HUDEP-2 (cell line): Measurements from ENCODE around the gene ABCA7.

Experiments used
- DNase-seq, 76 experiments: peaks; one replicate each; lab custom pipeline; 2025; ENCODE audit not compliant: unreplicated experiment in 76 of 76; lab: John Stamatoyannopoulos, UW

ABCA7 gene, protein sequence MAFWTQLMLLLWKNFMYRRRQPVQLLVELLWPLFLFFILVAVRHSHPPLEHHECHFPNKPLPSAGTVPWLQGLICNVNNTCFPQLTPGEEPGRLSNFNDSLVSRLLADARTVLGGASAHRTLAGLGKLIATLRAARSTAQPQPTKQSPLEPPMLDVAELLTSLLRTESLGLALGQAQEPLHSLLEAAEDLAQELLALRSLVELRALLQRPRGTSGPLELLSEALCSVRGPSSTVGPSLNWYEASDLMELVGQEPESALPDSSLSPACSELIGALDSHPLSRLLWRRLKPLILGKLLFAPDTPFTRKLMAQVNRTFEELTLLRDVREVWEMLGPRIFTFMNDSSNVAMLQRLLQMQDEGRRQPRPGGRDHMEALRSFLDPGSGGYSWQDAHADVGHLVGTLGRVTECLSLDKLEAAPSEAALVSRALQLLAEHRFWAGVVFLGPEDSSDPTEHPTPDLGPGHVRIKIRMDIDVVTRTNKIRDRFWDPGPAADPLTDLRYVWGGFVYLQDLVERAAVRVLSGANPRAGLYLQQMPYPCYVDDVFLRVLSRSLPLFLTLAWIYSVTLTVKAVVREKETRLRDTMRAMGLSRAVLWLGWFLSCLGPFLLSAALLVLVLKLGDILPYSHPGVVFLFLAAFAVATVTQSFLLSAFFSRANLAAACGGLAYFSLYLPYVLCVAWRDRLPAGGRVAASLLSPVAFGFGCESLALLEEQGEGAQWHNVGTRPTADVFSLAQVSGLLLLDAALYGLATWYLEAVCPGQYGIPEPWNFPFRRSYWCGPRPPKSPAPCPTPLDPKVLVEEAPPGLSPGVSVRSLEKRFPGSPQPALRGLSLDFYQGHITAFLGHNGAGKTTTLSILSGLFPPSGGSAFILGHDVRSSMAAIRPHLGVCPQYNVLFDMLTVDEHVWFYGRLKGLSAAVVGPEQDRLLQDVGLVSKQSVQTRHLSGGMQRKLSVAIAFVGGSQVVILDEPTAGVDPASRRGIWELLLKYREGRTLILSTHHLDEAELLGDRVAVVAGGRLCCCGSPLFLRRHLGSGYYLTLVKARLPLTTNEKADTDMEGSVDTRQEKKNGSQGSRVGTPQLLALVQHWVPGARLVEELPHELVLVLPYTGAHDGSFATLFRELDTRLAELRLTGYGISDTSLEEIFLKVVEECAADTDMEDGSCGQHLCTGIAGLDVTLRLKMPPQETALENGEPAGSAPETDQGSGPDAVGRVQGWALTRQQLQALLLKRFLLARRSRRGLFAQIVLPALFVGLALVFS (N-terminal part only)

DNA sequence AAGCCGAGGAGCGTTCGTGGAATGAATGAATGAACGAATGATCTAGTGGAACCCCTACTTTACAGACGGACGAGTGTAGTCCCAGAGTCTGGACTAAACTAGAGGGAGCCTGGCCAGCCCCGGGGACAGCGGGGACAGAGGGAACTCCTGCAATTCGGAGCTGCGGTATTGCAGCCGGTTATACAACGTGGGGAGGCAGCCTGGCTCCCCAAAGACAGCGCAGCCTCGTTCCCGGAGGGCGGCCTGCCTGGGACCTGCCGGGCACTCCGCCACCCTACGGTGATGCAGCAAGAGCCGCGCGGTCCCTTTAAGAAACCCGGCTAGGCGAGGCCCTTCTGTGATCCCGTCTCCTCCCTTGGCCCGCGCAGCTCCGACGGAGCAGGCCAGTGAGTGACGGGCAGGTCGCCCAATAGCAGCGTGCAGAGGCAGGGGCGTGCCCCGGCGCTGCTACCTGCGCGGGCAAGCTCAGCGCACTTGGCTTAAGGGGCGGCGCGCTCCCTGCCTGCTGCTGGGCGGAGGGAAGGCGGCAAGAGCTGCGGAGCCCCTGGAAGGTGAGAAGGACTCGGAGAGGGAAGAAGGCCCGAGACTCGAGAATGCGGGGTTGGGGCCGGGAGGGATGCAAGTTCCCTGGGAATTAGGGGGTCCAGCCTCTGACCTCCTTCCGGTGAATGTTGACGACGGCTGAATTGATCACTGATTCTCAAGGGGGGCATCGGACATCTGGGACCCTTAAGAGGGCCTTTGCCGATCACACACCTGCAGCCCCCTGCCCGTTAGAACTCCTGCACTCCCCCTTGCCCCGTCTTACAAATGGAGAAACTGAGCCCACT, at the start of gene ABCA7:
TSS of gene ABCA7 (plus strand) at position 462 of the 830 bp plus-strand sequence. CDS start 1,255 bp downstream, outside the sequence.
- DNase-seq, result peak; percentile 75 to 100 (median 99)

GRCh38 chr19:990119-990571, 49.8 kb upstream of the ABCA7 start:
- no peak for DNase-seq

DNA sequence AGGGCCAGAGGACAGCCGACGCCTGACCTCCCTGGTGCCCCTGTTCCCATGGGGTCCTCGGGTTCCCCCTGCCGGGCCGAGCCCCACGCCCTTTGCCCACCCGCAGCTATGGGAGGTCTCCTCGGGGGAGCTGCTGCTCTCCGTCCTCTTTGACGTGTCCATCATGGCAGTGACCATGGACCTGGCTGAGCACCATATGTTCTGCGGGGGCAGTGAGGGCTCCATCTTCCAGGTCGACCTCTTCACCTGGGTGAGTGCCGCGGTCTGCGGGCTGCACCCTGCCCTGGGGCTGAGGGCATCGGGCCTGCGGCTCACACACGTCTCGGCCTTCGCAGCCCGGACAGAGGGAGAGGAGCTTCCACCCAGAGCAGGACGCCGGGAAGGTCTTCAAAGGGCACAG, 49.2 kb upstream of the ABCA7 start:
- DNase-seq, result no peak

DNA sequence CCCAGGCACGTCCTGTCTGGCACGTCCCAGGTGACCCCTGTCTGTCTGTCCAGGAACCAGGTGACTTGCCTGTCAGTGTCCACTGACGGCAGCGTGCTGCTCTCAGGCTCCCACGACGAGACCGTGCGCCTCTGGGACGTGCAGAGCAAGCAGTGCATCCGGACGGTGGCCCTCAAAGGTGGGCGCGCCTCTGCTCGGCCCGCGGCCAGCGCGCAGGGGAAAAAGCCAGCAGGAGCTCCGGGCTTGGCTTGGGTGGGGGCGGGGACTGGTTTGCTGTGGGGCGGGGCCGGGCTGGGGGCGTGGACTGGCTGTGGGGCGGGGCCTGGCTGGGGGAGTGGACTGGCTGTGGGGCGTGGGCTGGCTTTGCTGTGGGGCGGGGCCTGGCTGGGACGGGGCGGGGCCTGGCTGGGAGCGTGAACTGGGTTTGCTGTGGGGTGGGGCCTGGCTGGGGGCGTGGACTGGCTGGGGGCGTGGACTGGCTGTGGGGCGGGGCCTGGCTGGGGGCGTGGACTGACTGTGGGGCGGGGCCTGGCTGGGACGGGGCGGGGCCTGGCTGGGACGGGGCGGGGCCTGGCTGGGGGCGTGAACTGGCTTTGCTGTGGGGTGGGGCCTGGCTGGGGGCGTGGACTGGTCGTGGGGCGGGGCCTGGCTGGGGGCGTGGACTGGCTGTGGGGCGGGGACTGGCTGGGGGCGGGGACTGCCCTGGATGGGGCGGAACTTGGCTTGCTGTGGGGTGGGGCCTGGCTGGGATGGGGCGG, 48.6 kb upstream of the ABCA7 start:
- DNase-seq, result peak in 55 of 76 experiments; percentile 8 to 92 (median 73)

DNA sequence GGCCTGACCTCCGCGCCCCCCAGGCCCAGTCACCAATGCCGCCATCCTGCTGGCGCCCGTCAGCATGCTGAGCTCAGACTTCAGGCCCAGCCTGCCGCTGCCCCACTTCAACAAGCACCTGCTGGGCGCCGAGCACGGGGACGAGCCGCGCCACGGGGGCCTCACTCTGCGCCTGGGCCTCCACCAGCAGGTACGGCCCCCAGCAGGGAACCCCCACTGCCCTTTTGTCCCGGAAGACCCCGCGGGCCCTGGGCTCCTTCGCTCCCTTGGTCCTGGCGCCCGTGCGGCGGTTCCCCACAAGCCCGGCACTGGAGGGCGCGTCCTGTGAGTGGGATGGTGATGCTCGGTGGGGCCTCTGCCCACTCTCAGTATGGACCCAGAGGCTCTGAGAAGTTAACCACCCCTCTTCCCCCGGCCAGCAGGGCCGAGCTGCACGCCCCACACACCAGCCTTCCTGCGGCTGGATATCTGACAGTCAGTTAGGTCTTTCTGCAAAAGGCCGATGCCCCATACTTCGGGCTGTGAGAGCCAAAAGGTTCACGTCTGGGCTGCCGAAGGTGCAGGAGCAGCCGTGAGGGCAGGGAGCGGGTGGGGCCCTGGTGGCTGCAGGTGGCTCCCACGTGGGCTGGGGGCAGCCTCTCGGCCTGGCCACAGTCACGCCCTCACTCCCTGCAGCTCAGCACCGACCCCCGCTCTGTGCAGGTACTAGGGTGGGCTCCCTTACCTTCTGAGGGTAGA, 47.8 kb upstream of the ABCA7 start:
- DNase-seq, result no peak

DNA sequence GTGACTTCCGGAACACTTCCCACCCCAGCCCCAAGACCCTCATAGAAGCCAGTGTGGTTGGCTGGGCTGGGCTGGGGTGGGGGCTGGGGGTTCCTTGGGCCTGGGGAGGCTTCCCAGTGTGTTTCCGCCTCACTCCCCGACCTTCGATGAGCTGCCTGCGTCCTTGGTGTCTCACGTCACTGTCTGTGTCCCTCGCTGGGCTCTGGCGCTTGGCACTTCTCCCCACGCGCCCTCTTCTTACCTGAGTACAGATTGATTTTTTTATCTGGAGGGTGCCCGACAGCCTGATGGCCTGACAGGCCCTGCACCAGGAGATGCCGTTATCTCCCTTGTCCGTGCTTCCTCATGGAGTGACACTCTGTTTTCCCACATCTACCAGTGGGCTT, 47.2 kb upstream of the ABCA7 start:
- DNase-seq, result no peak

DNA sequence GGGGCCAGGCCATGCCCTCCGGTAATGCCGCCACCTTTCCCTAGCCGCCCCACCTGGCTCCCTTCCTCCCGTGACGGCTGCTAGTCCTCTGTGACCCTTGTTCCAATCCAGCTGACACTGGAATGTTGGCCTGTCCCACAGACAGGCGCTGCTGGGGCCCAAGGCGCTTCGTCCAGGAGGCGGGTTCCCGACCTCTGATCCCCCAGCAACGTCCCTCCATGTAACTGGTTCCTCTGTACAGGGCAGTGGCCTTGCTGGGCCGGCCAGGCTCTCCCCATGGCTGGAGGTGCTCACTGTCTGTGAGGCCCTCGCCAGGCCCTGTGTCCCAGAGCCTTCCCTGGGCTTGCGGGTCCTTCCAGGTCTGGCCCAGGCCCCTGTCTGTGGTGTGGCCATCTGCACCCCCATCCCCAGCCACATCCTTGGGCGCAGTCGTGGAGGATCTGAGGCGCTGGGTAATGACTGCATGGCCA, 46.5 kb upstream of the ABCA7 start:
- no peak for DNase-seq

DNA sequence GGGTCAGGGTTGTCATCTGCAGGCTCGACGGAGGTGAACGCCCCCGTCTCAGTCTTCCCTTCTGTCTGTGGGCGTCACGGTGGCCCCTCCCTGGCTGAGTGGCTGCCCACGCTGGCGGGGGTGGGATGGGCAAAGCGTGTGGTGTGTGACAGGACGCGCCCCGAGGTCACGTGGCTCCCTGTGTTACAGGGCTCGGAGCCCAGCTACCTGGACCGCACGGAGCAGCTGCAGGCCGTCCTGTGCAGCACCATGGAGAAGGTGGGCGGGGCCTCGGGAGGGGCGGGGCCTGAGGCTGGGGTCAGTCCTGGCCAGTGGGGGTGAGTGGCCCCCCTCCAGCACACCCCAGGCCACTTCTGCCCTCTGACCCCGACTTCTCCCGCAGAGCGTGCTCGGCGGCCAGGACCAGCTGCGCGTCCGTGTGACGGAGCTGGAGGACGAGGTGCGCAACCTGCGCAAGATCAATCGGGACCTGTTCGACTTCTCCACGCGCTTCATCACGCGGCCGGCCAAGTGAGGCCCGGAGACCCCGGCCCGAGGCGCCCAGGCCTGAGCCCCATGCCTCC, 46.0 kb upstream of the ABCA7 start:
- DNase-seq, result peak in 1 of 76 experiments; percentile 9

DNA sequence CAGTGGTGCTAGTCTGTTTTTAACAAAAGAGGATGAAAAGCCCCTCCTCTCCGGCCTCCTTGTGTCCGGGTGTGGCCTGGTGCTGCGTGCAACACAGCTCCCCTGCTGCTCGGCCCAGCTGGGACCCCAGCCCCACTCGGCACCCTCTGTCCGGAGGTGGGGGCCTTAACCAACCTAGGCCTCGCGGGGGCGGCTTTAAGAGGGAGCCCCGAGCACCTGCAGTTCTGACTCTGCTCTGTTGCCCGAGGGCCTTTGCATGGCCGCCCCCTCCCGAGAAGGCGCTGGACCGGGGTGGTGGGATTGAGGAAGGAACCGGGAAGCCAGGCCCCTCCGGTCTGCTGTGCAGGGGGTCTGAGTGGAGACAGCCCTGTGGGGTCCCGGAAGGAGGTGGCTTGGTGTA, 45.4 kb upstream of the ABCA7 start:
- no peak for DNase-seq

DNA sequence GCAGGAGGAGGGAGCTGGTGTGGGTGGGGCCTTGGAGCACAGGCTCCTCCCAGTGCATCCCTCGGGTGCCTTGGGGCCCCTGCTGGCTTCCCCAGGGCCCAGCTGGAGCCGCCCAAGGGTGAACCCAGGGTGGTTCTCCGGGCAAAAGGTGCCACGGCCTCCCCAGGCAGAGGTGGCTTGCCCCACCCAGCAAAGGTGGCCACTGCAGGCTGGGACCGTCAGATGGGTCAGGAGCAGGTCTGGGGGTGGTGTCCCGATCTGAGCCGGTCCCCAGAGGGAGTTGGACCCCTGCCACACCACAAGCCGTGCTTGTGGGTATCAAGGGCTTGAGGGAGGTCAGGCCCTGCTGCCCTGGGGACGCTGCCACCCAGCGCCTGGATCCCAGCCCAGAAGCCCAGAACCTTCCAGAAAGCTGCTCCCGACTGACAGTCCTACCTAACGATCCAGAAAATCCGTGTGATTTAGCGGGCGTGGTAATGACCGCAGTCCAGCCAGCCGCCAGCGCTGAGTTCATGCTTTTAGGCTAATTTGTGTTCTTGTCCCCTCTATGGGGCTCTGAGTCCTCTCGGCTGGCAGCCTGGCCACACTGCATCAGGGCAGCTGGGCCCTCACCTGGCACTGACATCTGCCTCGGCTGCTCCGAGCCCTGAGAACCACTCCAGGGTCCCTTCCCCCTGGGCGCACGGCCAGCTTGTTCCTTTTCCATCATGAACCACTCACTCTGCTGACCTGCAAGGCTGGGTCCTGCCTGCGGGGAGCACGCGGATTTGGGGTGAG, 44.7 kb upstream of the ABCA7 start:
- peak in 37 of 76 experiments; percentile 12 to 71 (median 43) for DNase-seq

- peak in 32 of 76 experiments; percentile 11 to 55 (median 36) for DNase-seq
These were observed 43.7 kb upstream of the ABCA7 start for GRCh38 chr19:996051-996838.

GRCh38 chr19:998064-998463, 41.8 kb upstream of the ABCA7 start:
- DNase-seq, result peak in 1 of 76 experiments; percentile 14

DNA sequence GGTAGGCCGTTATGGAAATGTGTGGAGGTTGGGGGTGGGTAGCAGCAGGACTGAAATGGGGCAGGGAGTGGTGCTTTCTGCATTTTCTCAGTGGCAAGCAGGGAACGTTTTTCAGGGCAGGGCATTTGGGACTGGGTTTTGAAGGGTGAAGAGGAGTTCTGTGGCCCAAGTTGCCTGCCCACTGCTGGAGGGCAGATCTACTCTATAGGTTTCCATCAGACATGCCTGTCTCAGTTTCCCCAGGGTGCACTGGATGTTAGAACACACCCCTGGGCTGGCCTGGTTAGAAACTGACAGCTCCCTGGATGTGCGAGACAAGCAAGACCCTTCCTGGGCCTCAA, 40.6 kb upstream of the ABCA7 start:
- no peak for DNase-seq

GRCh38 chr19:1000095-1000494, 39.8 kb upstream of the ABCA7 start, which contains the start of gene GRIN3B:
Gene GRIN3B (plus strand): TSS chr19:1000419. CDS start chr19:1000438, 19 bp downstream.
- peak in 57 of 76 experiments; percentile 9 to 77 (median 52) for DNase-seq

- no peak for DNase-seq
These were observed 39.0 kb upstream of the ABCA7 start for GRCh38 chr19:1000591-1001537.
